Esophagus (tissue), 2 donors: ENCODE measurements around the gene OBP2A. TPM values are rescaled to one million over a fixed set of nuclear protein-coding genes. Genes with fewer than 3 reads are reported as not detected.
"Not testable (repeated sequence)": the region's sequence is repeated elsewhere in the genome, so short reads cannot be mapped to it uniquely, and the experiment has no call there.

Experiments used
- H3K27ac ChIP-seq, 2 donors: one replicate each; pipeline ENCODE4 v1.5.1; 2013; ENCODE audit warnings: low read depth in 2 of 2, mild to moderate bottlenecking in 2 of 2, inconsistent platforms in 1 of 2, low read length in 1 of 2, moderate library complexity in 1 of 2
- H3K27me3 ChIP-seq, 2 donors: one replicate each; pipeline ENCODE4 v1.6.1; 2013; ENCODE audit warnings: low read length in 2 of 2, control low read depth in 1 of 2, mild to moderate bottlenecking in 1 of 2; ENCODE audit not compliant: insufficient read depth in 2 of 2, control insufficient read depth in 1 of 2
- H3K36me3 ChIP-seq, 2 donors: one replicate each; pipeline ENCODE4 v1.6.1; 2013; ENCODE audit warnings: low read length in 1 of 2; ENCODE audit not compliant: control insufficient read depth in 2 of 2, insufficient read depth in 2 of 2
- H3K4me1 ChIP-seq, 2 donors: one replicate each; pipeline ENCODE4 v1.6.1; 2013; ENCODE audit warnings: low read length in 1 of 2; ENCODE audit not compliant: control insufficient read depth in 2 of 2, insufficient read depth in 2 of 2
- H3K4me3 ChIP-seq, 2 donors: one replicate each; pipeline ENCODE4 v1.5.1; 2013; ENCODE audit warnings: low read length in 2 of 2, mild to moderate bottlenecking in 2 of 2, low read depth in 1 of 2, moderate library complexity in 1 of 2
- H3K9me3 ChIP-seq, 2 donors: one replicate each; pipeline ENCODE4 v1.6.1; 2013; ENCODE audit warnings: mild to moderate bottlenecking in 2 of 2, low read depth in 1 of 2, low read length in 1 of 2, moderate library complexity in 1 of 2; ENCODE audit not compliant: control insufficient read depth in 2 of 2, insufficient read depth in 1 of 2
- WGBS, 2 donors: extraction: QIAGEN DNeasy Blood & Tissue Kit; methylation state at CpG; one replicate each; pipeline ENCODE4 v1.1.7; 2013; 5-methylcytosine and 5-hydroxymethylcytosine counted together
- polyA plus RNA-seq, 2 donors: library from polyadenylated mRNA; stranded (reverse); fragments of 200-250 nt; gene quantifications; one replicate each; pipeline ENCODE4 v1.2.3, GENCODE V29; 2013
- donor health status: healthy with polysubstance abuse.
- donor health status: Bipolar disorder and iron deficiency.

OBP2A gene
- polyA plus RNA-seq, 2 donors: not detected

DNA sequence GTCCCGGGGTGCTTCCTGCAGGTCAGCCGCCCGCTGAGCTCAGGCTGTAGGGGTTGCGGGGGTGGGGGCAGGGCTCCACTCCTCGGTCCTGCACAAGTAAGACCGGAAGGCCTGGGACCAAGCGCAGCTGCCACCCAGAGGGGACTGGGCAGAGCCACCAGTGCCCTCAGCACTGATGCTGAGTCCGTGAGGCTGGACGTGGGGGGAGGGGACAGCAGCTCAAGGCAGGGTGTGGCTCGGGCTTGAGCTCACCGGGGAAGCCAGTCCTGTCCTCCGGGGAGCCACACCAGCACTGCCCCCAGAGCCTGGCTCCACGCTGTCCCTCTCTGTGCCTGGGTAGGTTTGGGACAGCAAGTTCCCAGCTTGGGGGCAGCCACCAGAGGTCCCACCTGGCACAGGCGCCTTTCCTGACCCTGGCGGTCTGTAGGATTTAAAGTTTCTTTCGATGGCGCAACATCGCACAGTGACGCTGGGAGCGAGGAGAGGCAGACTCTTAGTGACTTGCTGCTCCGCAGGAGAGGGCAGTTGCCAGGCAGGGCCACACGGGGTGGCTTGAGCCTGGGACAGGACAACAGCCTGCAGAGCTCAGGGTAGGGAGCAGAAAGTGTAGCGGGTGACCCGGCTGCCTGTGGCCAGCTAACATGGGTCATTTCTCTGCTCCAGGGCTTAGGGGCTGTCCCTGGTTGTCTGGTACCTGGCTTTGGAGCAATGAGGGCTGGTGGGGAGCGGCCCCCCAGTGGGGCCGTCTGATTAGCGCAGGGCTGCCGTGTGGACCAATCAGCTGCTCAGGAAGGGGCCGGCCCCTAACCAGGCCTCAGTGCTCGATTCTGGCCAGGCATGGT is 19.0 kb upstream of the OBP2A start:
- no peaks in the 10 kb centered on the region for H3K27me3 ChIP-seq
- H3K9me3 ChIP-seq: no peaks in the 10 kb centered on the region
- no peak overlapping the region for H3K4me3 ChIP-seq
- no peaks in the 10 kb centered on the region for H3K36me3 ChIP-seq
- H3K27ac ChIP-seq: no peak overlapping the region
- H3K4me1 ChIP-seq: no peaks in the 10 kb centered on the region
- 61 to 65% methylated on average over 30 of the region's 30 CpGs for WGBS, 2 donors

DNA sequence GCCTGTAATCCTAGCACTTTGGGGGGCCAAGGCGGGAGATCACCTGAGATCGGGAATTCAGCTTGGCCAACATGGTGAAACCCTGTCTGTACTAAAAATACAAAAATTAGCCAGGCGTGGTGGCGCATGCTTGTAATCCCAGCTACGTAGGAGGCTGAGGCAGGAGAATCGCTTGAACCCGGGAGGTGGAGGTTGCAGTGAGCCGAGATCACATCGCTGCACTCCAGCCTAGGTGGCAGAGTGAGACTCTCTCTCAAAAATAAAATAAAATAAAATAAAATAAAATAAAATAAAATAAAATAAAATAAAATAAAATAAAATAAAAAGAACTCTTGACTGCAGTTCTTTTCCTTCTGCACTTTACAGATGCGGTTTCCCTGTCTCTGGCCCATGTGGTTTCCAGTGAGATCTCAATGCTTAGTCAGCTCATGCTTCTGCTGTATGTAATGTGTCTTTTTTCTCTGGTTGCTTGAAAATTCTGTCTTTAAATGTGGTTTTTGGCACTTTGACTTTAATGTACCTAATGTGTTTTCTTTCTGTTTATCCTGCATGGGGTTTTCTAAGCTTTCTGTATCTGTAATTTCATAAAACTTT is 17.0 kb upstream of the OBP2A start:
- H3K4me3 ChIP-seq: not testable (repeated sequence)

GRCh38 chr9:135530146-135530545 is 15.8 kb upstream of the OBP2A start:
- H3K9me3 ChIP-seq: no peaks in the 10 kb centered on the region
- WGBS, 2 donors: 70 to 74% methylated on average over 5 of the region's 5 CpGs

More for the DNA sequence above, 17.0 kb upstream of the OBP2A start:
- H3K27me3 ChIP-seq, H3K9me3 ChIP-seq, H3K36me3 ChIP-seq, H3K4me1 ChIP-seq, H3K27ac ChIP-seq: not testable (repeated sequence)
- 93 to 94% methylated on average over 10 of the region's 10 CpGs for WGBS, 2 donors

GRCh38 chr9:135531096-135531495 is 14.8 kb upstream of the OBP2A start:
- H3K9me3 ChIP-seq: no peaks in the 10 kb centered on the region
- no peak overlapping the region for H3K4me3 ChIP-seq
- no peaks in the 10 kb centered on the region for H3K4me1 ChIP-seq
- no peaks in the 10 kb centered on the region for H3K36me3 ChIP-seq
- no peaks in the 10 kb centered on the region for H3K27me3 ChIP-seq
- WGBS, 2 donors: 89 to 91% methylated on average over 10 of the region's 10 CpGs
- no peak overlapping the region for H3K27ac ChIP-seq

More at GRCh38 chr9:135530146-135530545, 15.8 kb upstream of the OBP2A start:
- Histone ChIP-seq H3K27ac (no peak overlapping the region), H3K4me1 (no peaks in the 10 kb centered on the region), H3K27me3 (no peaks in the 10 kb centered on the region), H3K36me3 (no peaks in the 10 kb centered on the region), H3K4me3 (no peak overlapping the region)

DNA sequence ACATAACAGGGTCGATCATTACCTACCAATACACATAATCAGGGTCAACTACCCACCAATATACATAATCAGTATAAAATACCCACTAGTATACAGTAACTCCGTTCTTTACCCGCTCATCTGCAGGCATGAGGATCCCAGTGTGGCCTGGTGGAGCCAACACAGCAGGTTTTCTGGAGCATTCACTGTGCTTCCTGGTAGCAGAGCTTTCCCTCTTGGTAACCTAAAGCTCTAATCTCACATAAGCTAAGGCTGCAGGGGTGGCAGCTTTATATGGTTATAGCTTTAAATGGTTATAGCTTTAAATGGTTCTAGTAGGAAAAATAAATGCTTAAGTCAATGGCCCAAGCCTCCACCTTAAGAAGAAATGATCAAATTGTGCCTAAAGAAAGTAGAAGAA is 12.8 kb upstream of the OBP2A start:
- H3K27ac ChIP-seq: no peak overlapping the region
- H3K36me3 ChIP-seq: no peaks in the 10 kb centered on the region
- no peaks in the 10 kb centered on the region for H3K4me1 ChIP-seq
- WGBS, 2 donors: 90 to 91% methylated on average over 3 of the region's 3 CpGs
- no peaks in the 10 kb centered on the region for H3K27me3 ChIP-seq
- no peak overlapping the region for H3K4me3 ChIP-seq
- no peaks in the 10 kb centered on the region for H3K9me3 ChIP-seq

DNA sequence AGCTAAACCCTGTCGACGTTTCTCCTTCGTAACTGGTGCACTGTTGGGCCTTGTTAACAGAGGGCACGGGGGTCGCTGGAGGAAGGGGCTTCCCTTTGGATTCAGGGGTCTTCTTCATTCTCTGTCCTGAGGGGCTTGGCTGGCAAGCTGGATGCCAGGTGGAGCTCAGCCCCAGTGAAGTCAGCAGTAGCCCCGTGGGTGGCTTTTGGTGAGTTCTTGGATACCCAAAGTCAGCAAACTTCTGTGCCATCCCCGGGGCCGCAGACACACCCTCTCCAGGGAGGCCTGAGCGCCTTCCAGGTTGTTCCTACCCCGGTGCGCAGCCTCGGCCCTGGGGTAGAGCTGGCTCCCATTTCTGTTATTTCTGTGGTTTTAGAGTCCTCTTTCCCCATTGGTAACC is 12.3 kb upstream of the OBP2A start:
- 90% methylated on average over 12 of the region's 12 CpGs for WGBS, 2 donors
- no peak overlapping the region for H3K27ac ChIP-seq
- no peak overlapping the region for H3K4me3 ChIP-seq
- H3K4me1 ChIP-seq: no peaks in the 10 kb centered on the region
- no peaks in the 10 kb centered on the region for H3K9me3 ChIP-seq
- no peaks in the 10 kb centered on the region for H3K27me3 ChIP-seq
- no peaks in the 10 kb centered on the region for H3K36me3 ChIP-seq

GRCh38 chr9:135534192-135534711 is 11.7 kb upstream of the OBP2A start:
- H3K4me3 ChIP-seq, H3K4me1 ChIP-seq, H3K27me3 ChIP-seq, H3K36me3 ChIP-seq, H3K27ac ChIP-seq, H3K9me3 ChIP-seq: not testable (repeated sequence)
- WGBS, 2 donors: 28 to 32% methylated on average over 10 of the region's 10 CpGs

DNA sequence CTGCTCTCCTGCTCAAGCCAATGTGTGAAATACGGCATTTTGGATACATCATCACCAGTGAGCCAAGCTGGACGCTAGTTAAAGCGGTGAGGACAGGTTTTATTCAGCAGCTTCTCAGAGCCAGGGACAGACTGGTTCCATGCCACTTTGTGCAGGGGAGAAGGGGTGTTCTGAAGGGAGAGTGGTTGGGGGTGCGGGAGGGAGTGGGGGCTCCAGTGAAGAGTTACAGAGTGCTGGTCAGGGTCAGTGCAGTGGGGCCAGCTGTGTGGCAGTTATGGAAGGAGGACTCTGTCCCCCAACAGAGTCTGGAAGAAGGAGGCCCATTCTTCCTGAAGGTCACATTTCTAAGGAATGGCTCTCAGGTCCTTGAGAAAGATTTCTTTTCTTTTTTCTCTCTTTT is 11.1 kb upstream of the OBP2A start:
- 76 to 80% methylated on average over 4 of the region's 4 CpGs for WGBS, 2 donors
- not testable (repeated sequence) for H3K27ac ChIP-seq, H3K9me3 ChIP-seq, H3K27me3 ChIP-seq, H3K4me1 ChIP-seq, H3K4me3 ChIP-seq, H3K36me3 ChIP-seq

DNA sequence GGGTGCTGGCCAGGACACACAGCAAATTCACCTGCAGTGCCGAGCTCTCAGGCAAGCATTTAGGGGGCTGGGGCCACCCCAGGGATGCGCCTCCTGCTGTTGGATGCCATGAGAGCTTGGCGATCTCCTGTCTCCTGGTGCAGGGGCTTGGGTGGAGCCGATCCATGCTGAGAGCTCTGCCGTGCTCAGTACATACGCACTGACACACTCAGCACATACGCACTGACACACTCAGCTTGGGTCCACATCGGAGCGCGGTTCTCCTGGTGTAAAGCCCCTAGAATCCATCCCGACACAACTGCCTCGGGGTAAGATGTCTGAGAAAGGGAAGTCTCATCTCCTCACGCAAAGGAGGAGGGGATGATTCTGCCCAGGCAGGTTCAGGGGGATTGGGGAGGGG is 10.3 kb upstream of the OBP2A start:
- 75 to 80% methylated on average over 13 of the region's 13 CpGs for WGBS, 2 donors
- H3K27me3 ChIP-seq: not testable (repeated sequence)

GRCh38 chr9:135536216-135536615 is 9.7 kb upstream of the OBP2A start:
- Histone ChIP-seq H3K27ac (no peak overlapping the region), H3K4me1 (peaks cover 0 to 2% of the 10 kb centered on the region in 2 donors), H3K9me3 (no peaks in the 10 kb centered on the region), H3K27me3 (no peaks in the 10 kb centered on the region), H3K4me3 (no peak overlapping the region), H3K36me3 (no peaks in the 10 kb centered on the region)
- WGBS, 2 donors: 74 to 77% methylated on average over 8 of the region's 8 CpGs

More for the DNA sequence above, 10.3 kb upstream of the OBP2A start:
- not testable (repeated sequence) for H3K4me3 ChIP-seq, H3K36me3 ChIP-seq, H3K27ac ChIP-seq, H3K9me3 ChIP-seq, H3K4me1 ChIP-seq
